GM10847 (cell line): ENCODE data around the gene DGKQ.

Experiments
- POLR2A ChIP-seq: IDR thresholded peaks from 2 replicates; pipeline ENCODE4 v1.6.1; 2011; ENCODE audit not compliant: insufficient read length; ENCODE audit errors: extremely low read depth

The DGKQ gene

GRCh38 chr4:917992-918391 lies 55.4 kb downstream of the DGKQ start:
- no peak for TF ChIP-seq POLR2A

GRCh38 chr4:917466-917865 lies 55.9 kb downstream of the DGKQ start:
- no peak for TF ChIP-seq POLR2A

DNA sequence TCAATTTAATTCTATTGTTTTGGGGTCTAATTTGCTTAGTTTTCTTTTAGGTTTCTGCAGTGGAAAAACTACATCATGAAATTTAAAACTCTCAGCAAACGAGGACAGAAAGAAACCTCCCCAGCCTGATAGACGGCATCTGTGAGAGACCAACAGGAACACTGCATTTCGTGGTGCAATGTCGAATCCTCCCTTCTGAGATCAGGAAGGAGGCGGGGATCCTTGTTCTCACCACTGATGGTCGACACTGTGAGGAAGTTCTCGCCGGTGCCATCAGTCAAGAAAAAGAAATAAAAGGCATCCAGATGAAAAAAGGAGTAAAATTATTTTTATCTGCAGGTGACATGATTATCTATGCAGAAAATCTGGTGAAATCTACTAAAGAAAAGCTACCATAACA lies 57.8 kb downstream of the DGKQ start:
- TF ChIP-seq POLR2A: no peak

DNA sequence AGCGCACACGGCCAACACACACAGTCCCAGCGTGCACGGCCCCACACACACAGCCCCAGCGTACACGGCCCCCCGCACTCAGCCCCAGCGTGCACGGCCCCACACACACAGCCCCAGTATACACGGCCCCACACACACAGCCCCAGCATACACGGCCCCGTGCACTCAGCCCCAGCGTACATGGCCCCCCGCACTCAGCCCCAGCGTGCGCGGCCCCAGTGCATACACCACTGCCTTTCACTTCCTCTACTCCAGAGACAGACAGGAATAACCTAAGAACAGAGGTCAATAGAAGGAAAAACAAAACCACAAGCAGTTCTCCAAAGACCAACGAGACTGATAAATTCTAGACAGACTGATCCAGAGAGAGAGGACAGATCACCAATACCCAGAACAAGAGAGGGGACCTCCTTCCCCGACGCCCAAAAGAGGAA lies 58.3 kb downstream of the DGKQ start:
- no peak for TF ChIP-seq POLR2A

GRCh38 chr4:914531-914930 lies 58.8 kb downstream of the DGKQ start:
- TF ChIP-seq POLR2A: no peak

DNA sequence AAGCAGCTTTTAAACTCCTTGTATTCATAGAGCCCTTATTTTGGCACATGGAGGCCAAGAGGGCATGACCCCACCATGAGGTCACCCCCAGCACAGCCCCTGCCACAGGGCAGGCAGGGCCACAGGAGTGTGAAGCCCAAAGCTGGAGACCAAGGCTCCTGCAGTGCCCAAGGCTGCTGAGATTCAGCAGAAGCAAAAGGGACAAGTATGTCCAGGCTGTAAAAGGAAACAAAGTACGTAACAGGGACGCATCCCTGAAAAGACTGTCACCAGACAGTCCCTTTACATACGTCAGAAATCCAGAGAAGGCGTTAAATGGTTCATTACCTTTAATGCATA lies 60.1 kb downstream of the DGKQ start:
- no peak for TF ChIP-seq POLR2A

- no peak for TF ChIP-seq POLR2A
Observed at GRCh38 chr4:912548-913279, 60.7 kb downstream of the DGKQ start.

- no peak for TF ChIP-seq POLR2A
Observed at GRCh38 chr4:911871-912490, 61.4 kb downstream of the DGKQ start.

DNA sequence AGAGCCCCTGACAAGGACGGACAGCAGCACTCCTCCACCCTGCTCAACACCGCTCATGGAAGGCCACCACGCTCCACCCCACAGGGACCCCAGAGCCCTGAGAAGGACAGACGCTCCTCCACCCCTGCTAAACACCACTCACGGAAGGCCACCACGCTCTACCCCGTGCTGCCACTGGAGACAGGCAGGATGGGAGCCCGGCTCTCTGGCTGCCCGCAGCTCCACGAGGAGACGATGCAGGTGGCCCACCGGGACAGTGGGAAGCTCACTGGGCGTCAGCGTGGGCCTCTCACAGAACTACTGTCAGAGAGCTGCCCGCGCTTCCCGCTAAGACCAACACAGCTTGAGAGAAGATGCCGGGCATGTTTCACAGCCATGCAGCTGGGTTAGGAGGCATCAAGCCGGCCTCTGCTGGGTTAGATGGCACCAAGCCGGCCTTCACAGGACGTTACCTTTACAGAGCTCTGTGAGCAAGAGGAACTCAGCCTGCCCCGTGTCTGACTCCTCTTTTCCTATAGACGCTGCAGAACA lies 62.1 kb downstream of the DGKQ start:
- TF ChIP-seq POLR2A: no peak

DNA sequence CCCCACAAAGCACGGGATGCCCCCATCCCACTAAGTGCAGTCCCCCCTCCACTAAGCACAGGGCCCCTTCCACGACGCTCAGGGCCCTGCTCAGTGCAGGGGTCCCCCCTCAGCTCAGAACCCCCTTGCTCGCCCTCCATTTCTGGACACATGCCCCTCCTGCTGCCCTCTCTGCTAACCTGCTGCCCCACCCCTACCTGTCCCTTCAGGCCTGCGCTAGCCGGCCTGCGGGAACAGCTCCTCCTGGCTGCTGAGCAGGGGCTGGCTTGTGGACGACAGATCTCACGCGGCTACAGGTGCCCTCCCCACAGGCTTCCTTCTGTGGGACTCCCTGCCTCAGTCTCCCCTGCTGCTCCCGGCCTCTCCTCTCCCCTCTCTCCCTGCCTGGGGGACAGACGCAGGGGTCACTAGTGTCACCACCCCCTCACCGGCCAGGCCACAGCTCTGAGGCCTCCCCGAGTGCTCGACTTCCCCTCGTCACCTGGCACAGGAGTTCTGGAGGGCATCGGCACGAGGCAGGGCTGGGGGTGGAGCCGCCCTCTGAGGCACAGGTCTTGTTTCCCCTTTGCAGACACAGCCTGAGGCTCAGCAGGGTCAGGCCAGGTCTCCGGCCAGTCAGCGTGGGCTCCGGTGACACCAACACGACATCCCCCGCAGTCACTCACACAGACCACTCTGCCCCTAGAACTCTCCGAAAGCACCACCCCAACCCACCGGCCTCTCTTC lies 62.8 kb downstream of the DGKQ start:
- TF ChIP-seq POLR2A: no peak

- TF ChIP-seq POLR2A: no peak
Observed at GRCh38 chr4:909821-910220, 63.5 kb downstream of the DGKQ start.

GRCh38 chr4:909131-909571 lies 64.2 kb downstream of the DGKQ start:
- TF ChIP-seq POLR2A: no peak
